Prostate gland (tissue), 2 donors: ENCODE measurements around the gene IPO11. TPM values are rescaled to one million over a fixed set of nuclear protein-coding genes. Genes with fewer than 3 reads are reported as not detected.

Experiments used
- small RNA-seq, 2 donors: library from RNA; depleted of rRNA; stranded (forward); fragments of <200 nt; gene quantifications; one replicate each; pipeline ENCODE3, GENCODE V24; 2016
- total RNA-seq, 2 donors: library from RNA; depleted of rRNA; stranded (reverse); fragments of >200 nt; gene quantifications; one replicate each; pipeline ENCODE4 v1.1.0, GENCODE V29; 2016

Gene IPO11
- total RNA-seq, 2 donors from 2014 or later: 15.5 to 36.2 TPM

Small RNAs within 50 kb of the gene (small RNA-seq; reads per million reads assigned to genes)
- 0 reads per million in 2 donors for gene CKS1BP3
- 0 reads per million in 2 donors for gene RNU6-661P

Other genes with a start within 250 kb of the IPO11 start
- gene KIF2A, start 106.6 kb upstream of the IPO11 start, total RNA-seq: 10 to 100 TPM; 20.3 to 43.4 TPM
- gene DIMT1, start 8.9 kb upstream of the IPO11 start, total RNA-seq: 10 to 100 TPM; 26.1 to 35.6 TPM
- gene LRRC70, start 166.1 kb downstream of the IPO11 start, total RNA-seq: 1 to 10 TPM in 1 of 2 donors, under 1 TPM in 1; 0.36 to 3.1 TPM